Retina (tissue), 1 donor: ENCODE data around the gene MBOAT2.
"Not testable (repeated sequence)": the region's sequence is repeated elsewhere in the genome, so short reads cannot be mapped to it uniquely, and the experiment has no call there.

Experiments used
- DNase-seq: peaks from one replicate; pipeline ENCODE4 v3.0.0-alpha.2; 2016

MBOAT2 gene

DNA sequence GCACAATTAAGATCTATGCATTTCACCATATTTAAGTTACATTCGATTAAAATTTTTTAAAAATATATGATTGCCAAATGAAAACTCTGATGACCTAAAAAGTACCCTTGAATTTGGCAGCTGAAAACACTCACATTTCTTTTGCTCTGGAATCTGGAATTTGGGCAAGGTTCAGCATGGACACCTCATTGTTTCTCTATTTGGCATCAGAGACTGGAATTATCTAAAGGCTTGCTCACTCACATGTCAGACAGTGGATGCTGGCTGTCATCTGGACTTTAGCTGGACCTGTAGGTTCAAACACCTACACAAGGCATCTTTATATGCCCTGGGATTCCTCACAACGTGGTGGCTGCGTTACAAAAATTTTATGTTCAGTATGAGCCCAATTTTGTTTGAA, 16.1 kb downstream of the MBOAT2 start:
- no peak for DNase-seq

DNA sequence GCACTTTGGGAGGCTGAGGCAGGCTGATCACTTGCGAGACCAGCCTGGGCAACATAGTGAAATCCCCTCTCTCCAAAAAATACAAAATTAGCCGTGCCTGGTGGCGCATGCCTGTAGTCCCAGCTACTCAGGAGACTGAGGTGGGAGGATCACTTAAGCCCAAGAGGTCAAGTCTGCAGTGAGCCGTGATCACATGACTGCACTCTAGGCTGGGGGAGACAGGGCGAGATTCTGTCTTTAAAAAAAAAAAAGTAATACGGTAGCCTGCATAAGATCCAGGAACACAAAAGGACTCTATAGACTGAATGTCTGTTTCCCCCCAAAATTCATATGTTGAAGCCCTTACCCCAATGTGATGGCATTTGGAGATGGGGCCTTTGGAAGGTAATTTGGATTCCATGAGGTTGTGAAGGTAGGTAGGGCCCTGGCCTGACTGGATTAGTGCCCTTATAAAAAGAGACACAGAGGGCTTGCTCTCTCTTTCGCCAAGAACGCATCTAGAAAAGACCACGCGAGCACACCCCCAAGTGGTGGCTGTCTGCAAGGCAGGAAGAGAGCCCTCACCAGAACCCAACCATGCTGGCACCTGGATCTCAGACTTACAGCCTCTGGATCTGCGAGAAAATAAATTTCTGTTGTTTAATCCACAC, 17.0 kb downstream of the MBOAT2 start:
- DNase-seq = no peak

GRCh38 chr2:8985561-8986326, 17.7 kb downstream of the MBOAT2 start:
- DNase-seq = no peak

DNA sequence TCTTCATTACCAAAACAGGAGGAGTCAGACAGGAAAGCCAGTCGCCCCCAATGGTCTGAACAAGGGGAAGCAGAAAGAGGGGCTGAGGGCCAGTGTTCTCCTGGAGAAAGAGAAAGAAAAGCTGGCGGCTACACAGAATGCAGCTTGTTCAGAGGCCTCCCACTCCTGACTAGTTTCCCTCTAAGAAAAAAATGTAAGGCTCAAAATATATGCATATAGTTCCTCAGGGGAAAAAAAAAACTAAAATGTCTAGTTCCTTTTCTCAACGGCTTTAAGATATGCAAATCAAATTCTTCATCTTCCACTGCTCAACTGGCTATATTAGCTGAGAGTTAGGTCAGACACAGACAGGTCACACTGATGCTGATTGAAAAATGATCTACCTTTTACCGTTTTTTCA, 18.6 kb downstream of the MBOAT2 start:
- DNase-seq = no peak

- no peak for DNase-seq
Measured at GRCh38 chr2:8984157-8984556, 19.3 kb downstream of the MBOAT2 start.

GRCh38 chr2:8983571-8983970, 19.9 kb downstream of the MBOAT2 start:
- no peak for DNase-seq

- DNase-seq = no peak
Measured at GRCh38 chr2:8981876-8982275, 21.6 kb downstream of the MBOAT2 start.

GRCh38 chr2:8980096-8980495, 23.4 kb downstream of the MBOAT2 start:
- DNase-seq = no peak

DNA sequence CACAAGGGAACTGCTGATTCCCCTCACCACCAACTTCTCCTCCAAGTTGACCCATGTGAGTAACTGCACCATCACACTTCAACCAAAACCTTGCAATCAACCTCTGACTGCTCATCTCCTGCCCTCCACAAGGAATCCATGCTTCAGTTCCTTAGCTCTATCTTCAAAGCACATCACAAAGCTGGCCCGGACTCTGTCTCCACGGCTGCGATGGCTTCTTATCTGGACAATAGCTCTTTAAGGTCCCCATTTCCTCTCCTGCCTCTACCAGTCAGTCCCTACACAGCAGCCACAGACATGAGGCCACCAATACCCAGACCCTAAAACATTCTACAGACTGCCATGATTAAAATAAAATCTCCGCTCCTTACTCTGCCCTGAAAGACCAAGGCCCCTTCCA, 25.7 kb downstream of the MBOAT2 start:
- DNase-seq = no peak

DNA sequence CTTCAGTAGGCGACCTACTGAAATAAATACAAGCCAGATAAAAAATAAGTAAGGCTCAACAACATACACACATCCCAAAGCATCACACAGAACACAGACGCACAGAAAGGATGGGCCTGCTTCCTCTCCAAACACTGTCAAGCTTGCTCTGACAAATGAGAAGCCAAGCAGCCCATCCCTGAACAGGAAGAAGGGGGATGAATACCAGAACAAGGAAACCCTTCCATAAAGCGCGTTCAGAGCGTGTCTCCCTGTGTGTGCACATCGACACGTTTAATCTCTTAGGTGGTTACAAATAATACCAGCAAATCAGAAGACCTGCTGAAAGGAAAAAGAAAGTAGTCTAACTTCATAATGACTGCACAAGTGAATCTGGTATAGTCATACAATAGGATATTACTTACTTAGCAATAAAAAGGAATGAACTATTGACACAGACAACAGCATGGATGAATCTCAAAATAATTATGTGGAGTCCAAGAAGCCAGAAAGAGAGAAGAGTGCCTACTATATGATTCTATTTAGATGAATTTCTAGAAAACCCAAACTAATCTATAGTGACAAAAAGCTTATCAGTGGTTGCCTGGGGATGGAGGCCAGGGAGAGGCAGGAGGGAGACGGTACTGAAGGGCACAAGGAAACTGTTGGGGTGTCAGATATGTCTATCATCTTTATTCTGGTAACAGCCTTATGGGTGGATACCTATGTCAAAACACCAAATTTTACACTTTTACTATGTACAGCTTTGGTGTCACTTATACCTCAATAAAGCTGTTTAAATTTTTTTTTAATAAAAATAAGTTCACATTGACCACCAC, 26.8 kb downstream of the MBOAT2 start:
- no peak for DNase-seq

DNA sequence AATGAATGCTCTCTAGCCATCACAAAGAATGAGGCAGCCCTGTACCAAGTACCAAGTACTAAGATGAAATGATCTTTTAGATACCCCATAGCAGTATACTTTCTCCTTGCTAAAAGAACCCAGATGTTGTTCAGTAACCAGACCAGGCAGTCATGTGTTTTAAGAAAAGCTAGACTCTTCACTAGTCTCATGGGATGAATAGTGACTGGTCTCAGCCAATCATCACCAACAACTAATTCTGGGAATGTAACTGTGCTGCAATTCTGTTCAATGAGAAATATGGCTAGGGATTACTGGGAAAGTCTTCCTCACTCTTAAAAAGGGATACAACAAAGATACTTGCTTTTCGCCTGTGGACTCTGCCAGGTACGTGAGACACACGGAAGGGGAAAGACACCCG, 29.5 kb downstream of the MBOAT2 start:
- DNase-seq = no peak

DNA sequence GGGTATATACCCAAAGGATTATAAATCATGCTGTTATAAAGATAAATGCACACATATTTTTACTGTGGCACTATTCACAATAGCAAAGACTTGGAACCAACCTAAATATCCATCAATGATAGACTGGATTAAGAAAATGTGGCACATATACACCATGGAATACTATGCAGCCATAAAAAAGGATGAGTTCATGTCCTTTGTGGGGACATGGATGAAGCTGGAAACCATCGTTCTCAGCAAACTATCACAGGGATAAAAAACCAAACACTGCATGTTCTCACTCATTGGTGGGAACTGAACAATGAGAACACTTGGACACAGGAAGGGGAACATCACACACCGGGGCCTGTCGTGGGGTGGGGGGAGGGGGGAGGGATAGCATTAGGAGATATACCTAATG, 30.5 kb downstream of the MBOAT2 start:
- DNase-seq = not testable (repeated sequence)

DNA sequence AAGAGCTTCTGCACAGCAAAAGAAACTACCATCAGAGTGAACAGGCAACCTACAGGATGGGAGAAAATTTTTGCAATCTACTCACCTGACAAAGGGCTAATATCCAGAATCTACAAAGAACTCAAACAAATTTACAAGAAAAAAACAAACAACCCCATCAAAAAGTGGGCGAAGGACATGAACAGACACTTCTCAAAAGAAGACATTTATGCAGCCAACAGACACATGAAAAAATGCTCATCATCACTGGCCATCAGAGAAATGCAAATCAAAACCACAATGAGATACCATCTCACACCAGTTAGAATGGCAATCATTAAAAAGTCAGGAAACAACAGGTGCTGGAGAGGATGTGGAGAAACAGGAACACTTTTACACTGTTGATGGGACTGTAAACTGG, 30.9 kb downstream of the MBOAT2 start:
- not testable (repeated sequence) for DNase-seq

DNA sequence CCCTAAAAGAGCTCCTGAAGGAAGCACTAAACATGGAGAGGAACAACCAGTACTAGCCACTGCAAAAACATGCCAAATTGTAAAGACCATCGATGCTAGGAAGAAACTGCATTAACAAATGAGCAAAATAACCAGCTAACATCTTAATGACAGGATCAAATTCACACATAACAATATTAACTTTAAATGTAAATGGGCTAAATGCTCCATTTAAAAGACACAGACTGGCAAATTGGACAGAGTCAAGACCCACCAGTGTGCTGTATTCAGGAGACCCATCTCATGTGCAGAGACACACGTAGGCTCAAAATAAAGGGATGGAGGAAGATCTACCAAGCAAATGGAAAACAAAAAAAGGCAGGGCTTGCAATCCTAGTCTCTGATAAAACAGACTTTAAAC, 34.1 kb downstream of the MBOAT2 start:
- not testable (repeated sequence) for DNase-seq

GRCh38 chr2:8966123-8966908, 37.2 kb downstream of the MBOAT2 start:
- DNase-seq = no peak

DNA sequence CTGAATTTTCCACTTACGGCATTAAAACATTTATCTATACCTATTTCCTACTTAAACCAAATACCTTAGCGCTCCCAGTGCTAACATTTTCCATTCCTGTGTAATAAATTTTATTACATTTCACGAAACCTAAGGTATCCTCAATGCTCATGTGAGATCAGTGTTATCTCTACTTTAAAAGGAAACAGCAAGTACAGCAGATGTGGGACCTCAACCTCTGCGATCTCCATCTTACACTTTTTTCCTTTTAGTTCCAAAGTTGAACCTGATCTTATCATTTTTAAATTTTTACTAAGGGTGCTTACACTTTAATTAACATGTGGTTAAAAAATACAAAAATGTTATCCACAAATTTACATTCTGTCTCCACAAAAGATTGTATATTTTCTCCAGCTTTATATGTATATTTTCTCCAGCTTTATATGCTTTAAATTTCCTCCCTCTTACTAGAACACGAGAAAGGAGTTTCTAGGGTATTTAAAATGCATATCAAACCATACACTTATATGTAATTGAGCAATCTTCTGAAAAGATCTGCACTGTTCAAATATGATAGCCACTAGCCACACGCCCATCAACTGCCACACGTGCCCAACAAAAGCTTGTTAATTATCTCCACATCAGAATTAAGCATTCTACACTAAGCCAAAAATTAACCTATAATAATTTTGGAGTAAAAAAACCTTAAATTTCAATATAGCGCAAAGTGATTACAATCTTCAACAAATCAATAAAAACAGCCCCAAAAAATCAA, 38.1 kb downstream of the MBOAT2 start:
- no peak for DNase-seq

DNA sequence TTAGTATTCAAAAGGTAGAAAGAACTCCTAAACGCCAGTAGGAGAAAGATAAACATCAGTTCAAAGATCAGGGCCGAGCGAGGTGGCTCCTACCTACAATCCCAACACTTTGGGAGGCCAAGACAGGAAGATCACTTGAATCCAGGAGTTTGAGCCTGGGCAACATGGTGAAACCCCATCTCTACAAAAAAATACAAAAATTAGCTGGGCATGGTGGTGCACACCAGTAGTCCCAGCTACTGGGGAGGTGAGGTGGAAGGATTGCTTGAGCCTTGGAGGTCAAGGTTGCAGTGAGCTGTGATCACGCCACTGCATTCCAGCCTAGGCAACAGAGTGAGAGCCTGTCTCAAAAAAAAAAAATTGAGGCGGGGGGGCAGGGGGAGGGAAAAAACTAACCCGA, 40.6 kb downstream of the MBOAT2 start:
- no peak for DNase-seq

DNA sequence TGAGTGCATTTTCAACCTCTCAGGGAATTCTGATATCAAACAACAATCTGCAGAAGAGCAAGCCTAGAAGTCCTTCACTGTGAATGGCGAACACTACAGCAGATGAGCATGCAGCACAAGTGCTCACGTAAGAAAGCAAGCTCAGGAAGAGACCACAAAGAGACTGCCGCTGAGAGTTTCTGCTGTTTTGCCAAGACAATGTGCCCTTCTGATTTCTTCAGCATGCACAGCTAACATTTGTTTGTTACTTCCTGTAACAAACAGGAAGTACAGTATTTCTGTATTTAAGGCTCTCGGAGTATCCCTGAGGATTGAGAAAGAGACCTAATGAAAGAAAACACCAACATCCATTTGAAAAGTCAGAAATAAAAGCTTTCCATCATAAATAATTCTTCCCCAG, 45.9 kb downstream of the MBOAT2 start:
- no peak for DNase-seq

- DNase-seq = no peak
Measured at GRCh38 chr2:8956774-8957173, 46.7 kb downstream of the MBOAT2 start.

GRCh38 chr2:8954990-8955389, 48.5 kb downstream of the MBOAT2 start:
- no peak for DNase-seq

DNA sequence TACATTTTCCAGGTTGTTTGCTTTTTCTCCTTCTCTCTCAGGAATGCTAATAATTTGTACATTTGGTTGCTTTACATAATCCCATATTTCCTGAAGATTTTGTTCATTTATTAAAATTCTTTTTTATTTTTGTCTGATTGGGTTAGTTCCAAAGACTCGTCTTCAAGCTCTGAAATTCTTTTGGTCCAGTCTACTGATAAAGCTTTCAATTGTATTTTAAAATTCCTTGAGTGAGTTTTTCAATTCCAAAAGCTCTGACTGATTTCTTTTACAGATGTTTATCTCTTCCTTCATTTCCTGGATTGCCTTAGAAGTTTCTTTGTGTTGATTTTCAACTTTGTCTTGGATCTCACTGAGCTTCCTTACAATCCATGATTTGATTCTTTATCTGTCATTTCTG, 50.0 kb downstream of the MBOAT2 start:
- no peak for DNase-seq

GRCh38 chr2:8939486-8940114, 63.9 kb downstream of the MBOAT2 start:
- DNase-seq = no peak
